NAMALWA (cell line): ENCODE data around the gene NELL2.

Experiments
- DNase-seq: peaks from one replicate; pipeline ENCODE4 v3.0.0-alpha.2; 2015; ENCODE audit warnings: low spot score

Gene NELL2

DNA sequence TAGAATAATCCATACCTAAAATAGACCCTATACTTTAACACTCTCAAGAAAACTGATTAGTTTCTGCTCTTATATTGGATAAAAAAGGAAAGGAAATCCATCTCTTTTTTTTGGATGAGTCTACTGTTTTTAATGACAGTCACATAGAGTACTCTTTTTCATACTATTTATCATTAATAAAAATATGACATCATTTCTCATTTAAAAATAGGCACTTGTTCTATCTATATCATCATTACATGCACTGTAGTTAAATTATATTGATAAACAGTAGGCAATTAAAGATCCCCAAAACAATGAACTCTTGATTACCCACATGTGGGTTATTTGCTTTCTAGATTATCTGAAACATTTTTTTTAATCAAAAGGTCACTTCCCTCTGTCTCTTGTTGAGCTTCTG, 338.8 kb downstream of the NELL2 start:
- DNase-seq, result no peak

DNA sequence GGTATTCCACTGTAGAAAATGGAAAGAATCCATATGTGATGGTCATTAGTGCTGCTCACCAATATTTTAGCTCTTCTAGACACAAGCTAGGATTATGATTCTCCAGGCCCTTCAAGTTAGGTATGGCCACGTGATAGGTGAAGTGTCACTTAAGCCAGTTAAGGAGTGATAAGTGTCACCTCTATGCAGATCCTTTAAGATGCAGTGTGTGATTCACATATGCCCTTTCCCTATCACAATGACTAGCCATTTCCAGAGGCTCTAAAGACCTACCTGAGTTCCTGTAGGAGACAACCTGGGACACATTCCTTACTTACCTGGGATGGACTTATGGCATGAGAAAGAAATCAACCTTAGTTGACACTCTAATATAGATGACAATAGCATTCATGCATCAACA, 343.2 kb downstream of the NELL2 start:
- DNase-seq, result no peak

DNA sequence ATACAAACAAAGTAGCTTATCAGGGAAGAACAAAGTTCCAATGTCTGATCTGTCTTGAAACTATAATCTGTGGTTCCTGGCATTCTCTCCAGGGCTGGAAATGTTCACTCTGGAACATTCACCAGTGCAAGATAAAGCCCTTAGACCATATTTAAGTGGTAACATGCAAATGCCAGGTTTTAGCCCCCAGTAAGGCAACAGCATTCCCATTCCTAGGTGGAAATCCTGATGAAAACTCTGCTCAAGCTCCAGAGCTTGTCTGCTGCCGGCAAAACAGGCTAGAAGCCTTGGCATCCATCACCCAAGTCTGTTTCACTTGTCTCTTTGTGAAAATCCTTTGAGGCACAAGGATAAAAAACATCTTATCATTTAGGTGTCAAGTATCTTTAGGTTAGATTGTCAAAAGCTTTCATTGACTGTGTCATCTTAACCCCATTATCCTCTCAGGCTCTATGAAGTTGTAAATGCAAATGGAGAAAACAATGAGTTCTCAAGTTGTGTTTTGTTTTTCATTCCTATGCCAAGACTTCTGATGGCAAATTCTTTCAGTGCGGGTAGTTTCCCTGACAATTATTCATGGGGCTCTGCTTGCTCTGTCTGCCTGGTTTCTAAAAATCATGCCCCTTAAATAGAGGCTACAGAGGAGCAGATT, 344.7 kb downstream of the NELL2 start:
- no peak for DNase-seq

DNA sequence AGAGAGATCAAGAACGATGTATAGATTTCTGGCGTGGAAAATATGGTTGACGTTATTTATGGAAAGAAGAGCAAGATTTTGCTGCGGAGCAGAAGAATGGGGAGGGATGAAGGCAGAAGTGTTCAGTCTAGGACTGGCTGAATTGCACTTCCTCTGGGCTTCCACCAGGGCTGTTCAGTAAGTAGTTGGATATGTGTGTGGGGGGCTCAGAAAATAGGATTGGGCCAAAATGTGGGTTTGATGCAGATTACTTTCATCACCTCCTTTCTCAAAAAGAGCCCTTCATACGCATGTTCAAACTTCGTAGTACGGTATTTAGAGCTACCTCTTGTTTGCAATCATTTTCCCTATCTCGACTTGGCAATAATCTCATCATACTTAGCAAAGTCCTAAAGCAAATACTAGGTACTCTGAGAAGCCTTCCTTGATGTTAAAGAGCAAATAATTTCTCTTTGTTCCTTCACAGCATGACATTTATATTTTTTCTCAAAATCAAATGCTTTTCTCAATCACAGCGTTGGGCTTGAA, 349.4 kb downstream of the NELL2 start:
- no peak for DNase-seq

DNA sequence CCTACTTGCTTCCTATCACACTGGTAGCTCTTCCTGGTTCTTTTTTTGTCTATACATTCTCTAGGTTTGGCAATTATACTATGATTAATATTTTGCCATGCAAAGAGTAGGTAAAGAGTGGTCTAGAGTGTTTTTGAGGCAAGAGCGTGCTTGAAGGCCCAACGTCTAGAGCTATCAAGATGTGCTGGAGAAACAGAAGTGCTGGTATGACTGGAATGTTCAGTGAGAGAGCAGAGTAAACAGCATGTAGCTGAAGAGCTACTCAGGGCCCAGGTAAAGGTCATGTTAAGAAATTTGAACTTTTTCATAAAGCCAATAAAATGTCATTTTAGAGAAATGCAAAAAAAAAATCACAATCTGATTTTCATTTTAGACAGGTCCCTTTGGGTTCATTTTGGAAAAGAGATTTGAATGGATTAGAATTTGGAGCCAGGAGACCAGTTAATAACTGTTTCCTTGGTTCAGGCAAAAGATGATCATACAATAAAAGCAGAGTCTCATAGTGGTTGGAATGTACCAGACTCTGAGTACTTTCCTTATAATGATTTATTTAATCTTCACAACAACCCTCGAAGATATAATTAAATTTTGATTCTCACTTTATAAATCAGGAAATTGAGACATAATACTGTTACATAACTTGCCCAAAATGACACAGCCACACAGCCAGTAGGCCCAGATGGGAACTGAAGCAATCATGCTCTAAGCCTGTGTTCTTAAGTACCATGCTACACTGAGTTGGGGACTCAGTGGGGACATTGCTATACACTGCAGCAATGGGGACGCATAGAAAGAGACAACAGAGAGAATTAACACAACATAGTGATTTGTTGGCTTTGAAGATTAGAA, 350.1 kb downstream of the NELL2 start:
- no peak for DNase-seq

DNA sequence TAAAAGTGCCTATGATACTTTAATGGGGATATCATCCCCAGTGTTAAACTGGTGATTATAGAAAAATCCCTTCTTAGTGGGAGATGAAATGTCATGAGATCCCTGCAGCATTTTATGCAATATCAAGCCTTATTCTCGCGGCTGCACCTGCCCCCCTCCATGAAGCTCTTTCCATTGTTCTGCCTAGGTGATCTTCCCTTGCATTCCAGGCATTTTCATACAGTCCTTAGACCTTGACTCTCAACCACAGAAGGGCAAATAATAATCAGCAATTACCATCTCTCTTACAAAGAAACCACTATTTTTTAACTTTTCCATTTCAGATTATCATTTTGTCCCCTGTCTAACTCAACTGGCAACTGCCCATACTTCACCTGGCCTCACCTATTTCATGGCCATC, 352.3 kb downstream of the NELL2 start:
- DNase-seq, result no peak

DNA sequence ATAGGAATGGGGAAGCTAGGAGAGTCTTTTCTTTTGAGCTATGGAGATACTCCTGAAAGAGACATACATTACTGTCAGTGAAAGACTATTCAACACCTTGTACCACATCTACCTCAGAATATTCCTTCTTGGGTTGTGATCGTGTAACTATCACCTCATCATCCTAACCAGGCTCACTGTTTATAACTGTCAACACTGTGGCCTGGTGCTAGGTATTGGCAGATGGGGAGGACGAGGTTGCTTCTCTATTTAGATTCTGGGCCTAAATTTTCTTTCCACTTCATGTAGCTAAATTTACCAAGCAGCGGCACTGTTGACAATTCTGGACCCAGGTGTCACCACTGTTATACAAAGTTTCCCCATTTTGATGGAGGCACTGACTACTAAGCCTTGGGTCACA, 354.4 kb downstream of the NELL2 start:
- no peak for DNase-seq

DNA sequence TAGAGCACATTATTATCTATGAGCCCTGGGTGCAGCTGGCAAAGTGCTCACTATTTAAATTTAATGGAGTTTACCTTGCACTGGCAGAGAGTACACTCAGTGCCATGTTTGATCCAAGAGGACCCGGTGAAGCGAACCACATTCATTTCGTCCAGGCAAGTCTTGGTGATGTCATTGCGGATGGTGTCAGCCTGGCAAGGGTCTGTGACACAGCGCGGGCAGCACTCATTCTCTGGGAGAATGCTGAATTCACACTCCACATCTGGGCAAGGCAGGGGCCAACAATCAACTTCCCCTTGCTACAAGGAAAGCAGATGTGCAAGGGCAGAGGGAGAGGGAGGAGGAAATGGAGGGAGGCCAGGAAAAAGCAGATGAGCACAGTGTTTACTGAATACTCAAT, 356.2 kb downstream of the NELL2 start:
- no peak for DNase-seq

DNA sequence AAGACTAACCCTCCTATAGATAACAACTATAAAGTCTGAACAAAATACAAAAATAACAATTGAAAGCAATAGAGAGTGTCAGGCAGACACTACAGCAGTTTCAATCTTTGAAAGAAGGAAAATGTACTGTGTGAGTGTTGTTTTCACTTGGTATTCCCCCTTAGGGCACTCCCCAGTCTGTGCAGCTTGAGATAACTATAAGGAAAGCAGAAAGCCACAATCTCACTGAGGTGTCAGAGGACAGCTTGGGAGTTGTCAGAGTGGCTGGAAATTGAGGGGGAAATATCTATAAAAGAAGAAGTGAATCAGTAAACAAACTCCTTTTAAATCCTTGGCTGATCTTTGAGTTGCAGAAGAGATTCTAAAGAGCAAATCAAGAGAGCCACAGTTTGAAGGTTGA, 364.8 kb downstream of the NELL2 start:
- no peak for DNase-seq

DNA sequence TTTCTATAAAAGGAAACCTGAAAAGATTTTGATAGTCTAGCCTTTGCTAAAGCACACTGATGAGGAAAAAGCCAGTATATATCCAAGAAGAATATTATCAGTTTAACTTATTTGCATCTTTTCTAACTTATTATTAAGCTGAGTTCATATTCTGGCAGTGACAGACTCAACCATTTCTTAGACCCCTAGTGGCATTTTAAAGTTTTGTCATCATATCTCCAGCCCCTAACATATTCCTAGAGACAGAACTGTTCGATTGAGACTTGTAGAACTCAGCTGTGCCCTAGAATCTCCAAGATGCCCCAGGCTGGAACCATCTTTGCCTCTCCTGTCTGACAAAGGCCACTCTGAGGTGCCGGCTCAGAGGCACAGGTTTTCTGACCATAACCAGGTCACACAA, 365.6 kb downstream of the NELL2 start:
- peak; percentile 55 for DNase-seq

DNA sequence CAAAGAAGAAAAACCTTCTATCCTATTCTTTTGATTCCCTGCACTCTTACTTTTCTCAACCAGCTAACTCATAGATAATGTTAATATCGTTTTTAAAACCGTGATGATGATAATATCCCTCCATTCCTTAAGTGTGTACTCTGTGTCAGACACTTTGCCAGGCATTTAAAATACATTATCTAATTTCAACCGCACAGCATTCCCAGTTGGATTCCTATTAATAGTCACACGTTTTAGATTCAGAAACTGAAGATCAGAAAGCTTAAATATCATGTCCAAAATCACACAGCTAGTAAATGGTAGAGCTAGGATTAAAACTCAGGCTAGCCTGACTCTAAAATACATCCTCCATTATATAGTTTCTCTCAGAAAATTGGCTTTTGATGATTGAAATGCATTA, 366.0 kb downstream of the NELL2 start:
- DNase-seq, result no peak

DNA sequence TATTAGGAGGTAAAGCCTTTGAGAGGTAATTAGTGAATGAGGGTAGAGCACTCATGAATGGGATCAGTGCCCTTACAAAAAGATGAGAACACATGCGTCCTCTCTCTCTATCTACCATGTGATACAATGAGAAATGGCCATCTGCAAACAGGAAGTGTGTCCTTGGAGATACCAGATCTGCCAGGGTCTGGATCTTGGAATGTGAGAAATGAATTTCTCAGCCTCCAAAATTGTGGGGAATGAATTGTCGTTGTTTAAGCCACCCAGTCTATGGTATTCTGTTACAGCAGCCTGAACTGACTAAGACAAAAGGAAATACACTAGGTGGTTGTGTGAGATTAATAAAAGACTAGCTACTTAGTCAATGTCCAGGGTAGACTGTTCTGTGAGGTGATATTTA, 366.6 kb downstream of the NELL2 start:
- DNase-seq, result no peak

DNA sequence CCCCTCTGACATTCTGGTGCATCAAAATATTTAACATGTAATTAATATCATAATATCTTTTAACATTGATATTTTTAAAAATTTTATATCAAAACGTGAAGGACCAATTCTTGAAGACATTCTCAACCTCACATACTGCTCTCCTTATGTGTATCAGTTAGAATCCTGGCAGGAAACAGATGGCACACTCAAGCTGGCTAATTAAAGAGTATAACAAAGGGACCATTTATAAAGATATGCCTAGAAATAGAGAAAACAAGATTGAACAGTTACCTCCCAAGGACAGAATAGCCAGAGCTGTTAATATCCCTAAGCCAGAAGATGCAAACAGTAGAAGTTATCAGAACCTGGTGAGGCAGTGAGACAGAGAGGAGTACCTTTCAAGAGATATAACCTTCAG, 368.7 kb downstream of the NELL2 start:
- DNase-seq, result no peak

DNA sequence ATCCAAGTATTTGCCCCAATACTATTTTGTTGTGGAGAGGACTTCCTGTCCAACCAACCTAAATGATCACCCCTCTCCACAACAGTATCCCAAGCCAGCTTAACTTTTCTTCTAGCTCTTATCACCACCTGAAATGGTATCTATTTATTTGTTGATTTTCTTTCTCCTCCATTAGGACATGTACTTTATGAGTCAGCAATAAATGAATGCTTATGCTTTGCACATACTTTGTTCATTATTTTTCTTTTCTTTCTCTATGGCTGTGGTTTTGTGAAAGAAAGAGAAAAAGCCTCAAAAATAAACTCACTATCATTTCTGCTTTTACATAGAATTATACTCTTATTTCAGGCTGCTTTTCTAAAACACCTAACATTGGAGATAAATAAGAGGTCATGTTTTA, 371.3 kb downstream of the NELL2 start:
- DNase-seq, result no peak

DNA sequence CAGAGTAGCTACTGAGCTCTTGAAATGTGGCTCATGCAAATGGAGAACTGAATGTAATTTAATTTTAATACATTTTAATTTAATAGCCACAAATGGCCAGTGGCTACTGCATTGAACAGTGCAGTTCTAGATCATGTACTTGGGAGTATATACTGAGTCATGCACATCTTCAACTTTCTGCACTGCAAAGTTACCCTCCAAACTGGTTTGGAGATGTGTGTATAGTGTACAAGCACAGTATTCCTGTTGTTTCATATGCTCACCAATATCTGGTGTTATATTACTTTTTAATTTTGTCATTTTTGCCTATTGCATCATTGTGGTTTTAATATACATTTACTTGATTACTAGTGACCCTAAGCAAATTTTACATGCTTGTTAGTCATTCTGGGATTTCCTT, 372.8 kb downstream of the NELL2 start:
- no peak for DNase-seq

DNA sequence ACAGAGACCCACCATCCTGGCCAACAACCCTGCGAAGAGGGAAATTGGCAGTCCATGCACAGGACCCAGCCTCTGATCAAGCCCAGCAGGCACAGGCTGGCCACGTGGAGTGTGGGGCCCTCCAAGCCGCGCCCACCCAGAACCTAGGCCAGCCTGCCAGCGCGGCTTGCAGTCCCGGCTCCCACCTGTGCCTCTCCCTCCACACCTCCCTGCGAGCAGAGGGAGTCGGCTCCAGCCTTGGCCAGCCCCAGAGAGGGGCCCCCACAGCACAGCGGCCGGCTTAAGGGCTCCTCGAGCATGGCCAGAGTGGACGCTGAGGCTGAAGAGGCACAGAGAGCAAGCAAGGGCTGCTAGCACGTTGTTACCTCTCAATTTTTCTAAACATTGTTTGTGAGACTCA, 373.4 kb downstream of the NELL2 start:
- no peak for DNase-seq

DNA sequence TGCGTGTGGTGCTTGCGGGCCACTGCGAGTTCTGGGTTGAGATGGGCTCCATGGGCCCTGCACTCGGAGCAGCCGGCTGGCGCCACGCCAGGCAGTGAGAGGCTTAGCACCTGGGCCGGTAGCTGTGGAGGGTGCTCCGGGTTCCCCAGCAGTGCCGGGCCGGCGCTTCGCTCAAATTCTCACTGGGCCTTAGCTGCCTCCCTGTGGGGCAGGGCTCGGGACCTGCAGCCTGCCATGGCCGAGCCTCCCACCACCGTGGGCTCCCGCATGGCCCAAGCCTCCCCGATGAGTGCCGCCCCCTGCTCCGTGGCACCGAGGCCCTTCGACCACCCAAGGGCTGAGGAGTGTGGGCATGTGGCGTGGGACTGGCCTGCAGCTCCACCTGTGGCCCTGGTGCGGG, 375.7 kb downstream of the NELL2 start:
- DNase-seq, result no peak

DNA sequence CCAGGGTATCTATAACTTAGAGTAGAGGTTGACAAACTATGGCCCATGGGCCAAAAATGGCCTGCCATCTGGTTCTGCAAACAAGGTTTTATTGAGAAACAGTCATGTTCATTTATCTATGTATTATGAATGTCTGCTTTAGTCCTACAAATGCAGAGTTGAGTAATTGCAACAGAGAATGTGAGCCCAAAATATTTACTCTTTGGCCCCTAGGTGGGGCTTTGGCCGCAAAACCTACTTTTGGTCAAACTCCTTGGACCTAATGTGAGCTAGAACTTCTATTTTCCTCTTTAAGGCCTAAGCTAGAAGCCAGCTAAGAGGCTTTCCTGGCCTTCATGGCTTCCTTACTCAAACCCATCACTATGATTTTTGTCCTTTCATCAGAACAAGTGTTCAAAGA, 379.1 kb downstream of the NELL2 start:
- DNase-seq, result peak; percentile 48

DNA sequence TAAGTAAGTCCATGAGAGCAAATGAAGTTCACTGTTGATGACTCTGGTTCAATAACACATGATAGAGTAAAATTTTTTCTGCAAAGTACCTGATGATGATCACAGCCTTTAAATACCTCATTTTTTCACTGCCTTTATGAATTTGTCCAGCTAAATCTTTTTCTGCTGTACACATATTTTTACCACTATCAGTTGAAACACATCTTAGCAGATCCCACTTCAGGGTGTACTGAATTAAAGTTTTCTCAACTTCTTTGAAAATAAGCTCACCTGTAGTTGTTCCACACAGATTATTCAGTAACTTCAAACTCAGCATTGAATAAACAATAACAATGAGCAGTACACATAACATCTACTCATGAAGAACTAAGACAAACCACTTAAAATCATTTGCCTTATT, 385.9 kb downstream of the NELL2 start:
- no peak for DNase-seq

DNA sequence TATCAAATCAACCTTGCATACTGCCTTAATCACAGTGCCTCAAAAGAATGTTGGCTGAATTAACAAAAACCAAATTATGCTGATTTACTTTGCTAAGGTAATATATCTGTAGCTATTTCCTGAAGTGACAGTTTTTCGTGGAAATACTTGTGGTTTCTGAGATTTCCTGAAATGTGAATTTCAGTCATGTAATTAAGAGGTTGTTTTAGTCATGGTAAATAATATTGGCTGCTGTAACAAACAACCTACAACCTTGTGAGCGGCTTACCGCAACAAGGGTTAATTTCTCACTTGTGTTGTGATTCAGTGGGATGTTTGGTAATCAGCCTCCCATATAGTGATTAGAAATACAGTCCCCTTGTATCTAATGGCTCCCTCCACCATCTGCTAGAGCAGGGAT, 387.9 kb downstream of the NELL2 start:
- DNase-seq, result no peak

DNA sequence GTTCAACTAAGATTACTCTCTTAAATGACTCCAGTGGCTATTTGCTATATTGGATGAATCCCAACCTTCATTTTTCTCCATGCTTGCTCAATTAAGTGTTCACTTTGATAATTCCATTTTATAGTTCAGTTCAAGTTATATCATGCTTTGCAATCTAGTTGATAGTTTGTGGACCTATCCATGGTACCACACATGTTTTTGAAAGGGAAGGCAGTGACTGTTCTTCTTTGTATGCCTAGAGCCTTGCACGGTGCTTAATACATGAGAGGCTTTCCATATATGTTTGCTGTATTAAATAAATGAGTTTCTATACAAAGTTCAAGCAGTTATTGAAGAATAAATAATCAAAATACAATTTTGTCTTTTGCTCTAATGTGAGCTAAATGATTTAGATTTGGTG, 391.3 kb downstream of the NELL2 start:
- no peak for DNase-seq

DNA sequence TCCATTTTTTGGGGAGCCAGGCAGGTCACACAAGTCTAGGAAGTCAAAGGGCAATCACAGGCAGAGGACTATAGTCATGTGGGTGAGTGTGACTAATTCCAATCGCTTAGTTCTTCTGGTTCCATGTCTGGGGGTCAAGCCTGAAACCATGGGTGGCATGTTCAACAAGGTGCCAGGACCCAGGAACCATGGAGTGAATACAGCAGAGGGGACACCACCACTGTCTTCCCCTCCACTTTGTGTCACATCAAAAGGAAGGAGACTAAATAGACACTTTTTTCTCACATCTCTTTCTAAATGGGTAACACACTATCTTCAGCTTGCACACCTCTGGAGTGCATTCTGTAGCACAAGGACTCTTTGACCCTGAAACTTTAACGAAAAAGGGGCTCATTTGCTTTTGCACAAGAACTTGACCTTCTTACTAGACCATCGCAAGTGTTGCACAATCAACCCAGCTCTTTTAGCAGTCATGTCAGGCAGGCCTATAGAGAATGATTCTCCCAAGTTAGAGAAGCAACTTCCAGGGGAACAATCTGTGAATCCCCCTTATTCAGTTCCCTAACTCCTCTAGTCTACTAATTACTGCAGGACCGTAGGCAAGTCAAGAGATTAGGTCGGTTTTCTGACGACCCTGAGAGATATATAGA, 398.7 kb downstream of the NELL2 start:
- DNase-seq, result no peak

DNA sequence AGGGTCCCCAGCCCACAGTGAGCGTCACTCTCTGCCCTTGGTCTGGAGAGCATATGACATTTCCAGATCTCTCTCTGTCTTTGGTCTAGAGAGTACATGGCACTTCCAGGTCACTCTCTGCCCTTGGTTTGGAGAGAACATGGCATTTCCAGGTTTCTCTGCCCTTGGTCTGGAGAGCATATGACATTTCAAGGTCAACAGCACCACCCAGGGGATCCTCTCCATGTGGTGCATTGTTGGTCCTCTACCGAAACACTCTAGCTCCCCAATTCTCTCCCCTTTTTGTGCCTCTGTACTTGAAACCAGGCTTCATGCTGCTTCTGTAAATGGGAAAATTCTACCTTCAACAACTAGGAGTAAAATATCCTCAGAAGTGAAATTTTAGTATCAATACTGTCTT, 399.4 kb downstream of the NELL2 start:
- DNase-seq, result no peak
